Activated naive CD8-positive, alpha-beta T cell treated with anti-CD3 and anti-CD28 coated beads, Interleukin-2, amount 10 ng/mL, durations not matched to agents 7 days and 5 days (primary cell): Measurements from ENCODE around the gene ADCY1. TPM values are rescaled to one million over a fixed set of nuclear protein-coding genes. Genes with fewer than 3 reads are reported as not detected.
A peak's percentile ranks its signal among the peaks of the same experiment; 100 is the strongest.

Experiments used
- ATAC-seq: fragments of 150-1000 bp; cut with Tn5 transposase; one replicate; pipeline ENCODE4 v1.10.0; 2021; ENCODE audit warnings: low read depth, moderate library complexity
- POLR2A ChIA-PET: fragments of 350-600 bp; sonication (Branson Sonifier 250); formaldehyde crosslinking; loops from one replicate; lab custom pipeline; 2021; ENCODE audit warnings: antibody characterized with exemption; lab: Charles Lee
- DNase-seq: peaks from one replicate; pipeline ENCODE4 v3.0.0; 2021
- H3K27ac Mint-ChIP-seq: one replicate; pipeline ENCODE4 v1.8.0; 2022; ENCODE audit warnings: mild to moderate bottlenecking, mixed read lengths
- H3K27me3 Mint-ChIP-seq: one replicate; pipeline ENCODE4 v1.8.0; 2022; ENCODE audit warnings: mild to moderate bottlenecking, moderate library complexity, mixed read lengths
- H3K36me3 Mint-ChIP-seq: one replicate; pipeline ENCODE4 v1.8.0; 2021; ENCODE audit warnings: mild to moderate bottlenecking, mixed read lengths
- H3K4me1 Mint-ChIP-seq: one replicate; pipeline ENCODE4 v1.8.0; 2021; ENCODE audit warnings: mixed read lengths
- H3K4me3 Mint-ChIP-seq: one replicate; pipeline ENCODE4 v1.8.0; 2022; ENCODE audit warnings: mild to moderate bottlenecking, moderate library complexity, mixed read lengths
- H3K9me3 Mint-ChIP-seq: one replicate; pipeline ENCODE4 v1.8.0; 2021; ENCODE audit warnings: mixed read lengths
- total RNA-seq, 2 experiments: library from RNA; stranded (reverse); gene quantifications; one replicate each; pipeline ENCODE4 v1.2.3, GENCODE V29; 2021

The ADCY1 gene
- total RNA-seq, 2 experiments from 2014 or later: 0.03 to 0.14 TPM

DNA sequence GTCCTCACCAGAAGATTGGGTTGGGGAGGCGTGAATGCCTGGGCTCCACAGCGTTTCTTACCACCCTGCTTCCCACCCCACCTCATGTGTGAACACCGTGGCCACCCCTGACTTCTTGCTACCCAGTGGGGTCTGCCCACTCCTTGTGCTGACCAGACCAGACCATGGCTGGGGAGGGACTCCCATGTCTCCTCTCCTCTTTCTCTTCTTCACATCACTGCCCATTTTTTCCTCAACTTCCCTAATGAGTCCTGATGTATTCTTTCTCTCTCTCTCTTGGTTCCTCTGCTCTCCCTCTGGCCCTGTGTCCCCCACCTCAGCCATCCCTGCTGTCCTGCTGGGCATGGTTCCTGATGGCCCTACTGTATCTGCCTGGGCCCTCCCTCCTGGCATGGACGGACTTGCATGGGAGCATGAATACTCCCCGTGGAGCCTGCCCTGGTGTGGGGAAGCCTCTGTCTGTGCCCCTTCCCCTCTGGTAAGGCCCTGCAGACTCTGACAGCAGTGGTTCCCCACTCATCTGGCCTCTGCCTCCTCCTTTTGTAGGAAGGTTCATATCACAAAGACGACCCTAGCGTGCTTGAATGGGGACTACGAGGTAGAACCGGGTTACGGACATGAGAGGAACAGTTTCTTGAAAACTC, 85.5 kb downstream of the ADCY1 start:
- no peak overlapping the region for H3K4me3 Mint-ChIP-seq
- no peaks in the 10 kb centered on the region for H3K36me3 Mint-ChIP-seq
- H3K9me3 Mint-ChIP-seq: no peaks in the 10 kb centered on the region
- DNase-seq: no peak
- ATAC-seq: no peak
- POLR2A ChIA-PET: no interaction called here
- H3K27me3 Mint-ChIP-seq: no peaks in the 10 kb centered on the region
- H3K4me1 Mint-ChIP-seq: no peaks in the 10 kb centered on the region
- no peak overlapping the region for H3K27ac Mint-ChIP-seq

DNA sequence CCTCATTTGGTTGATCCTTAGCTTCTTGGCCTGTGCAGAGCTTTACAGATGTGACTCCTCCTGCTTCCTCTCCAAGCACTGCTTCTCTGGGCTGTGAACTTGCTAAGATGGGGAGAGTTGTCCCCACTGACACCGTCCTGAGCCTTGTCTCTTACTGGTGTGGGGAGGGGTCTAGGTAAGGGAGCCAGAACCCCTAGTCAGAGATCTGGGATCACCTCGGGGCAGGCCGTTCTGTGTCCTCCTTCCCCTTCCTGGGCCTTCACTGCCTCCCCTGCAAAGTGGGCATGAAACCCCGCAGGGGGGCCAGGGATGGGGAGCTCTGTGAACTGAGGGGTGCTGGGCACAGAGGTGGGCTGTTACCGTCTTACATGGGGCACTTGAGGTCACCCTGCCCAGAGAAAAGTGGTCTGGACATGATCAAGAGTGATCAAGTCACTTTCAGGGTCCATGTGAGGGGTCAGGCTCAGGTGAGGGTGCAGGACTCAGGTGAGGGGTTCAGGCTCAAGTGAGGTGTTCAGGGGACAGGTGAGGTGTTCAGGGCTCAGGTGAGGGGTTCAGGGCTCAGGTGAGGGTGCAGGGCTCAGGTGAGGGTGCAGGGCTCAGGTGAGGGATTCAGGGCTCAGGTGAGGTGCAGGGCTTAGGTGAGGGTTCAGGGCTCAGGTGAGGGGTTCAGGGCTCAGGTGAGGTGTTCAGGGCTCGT, 86.2 kb downstream of the ADCY1 start:
- ATAC-seq (no peak), DNase-seq (no peak)
- H3K27me3 Mint-ChIP-seq: no peaks in the 10 kb centered on the region
- no peaks in the 10 kb centered on the region for H3K4me1 Mint-ChIP-seq
- POLR2A ChIA-PET: no interaction called here
- no peaks in the 10 kb centered on the region for H3K36me3 Mint-ChIP-seq
- H3K4me3 Mint-ChIP-seq: no peak overlapping the region
- H3K27ac Mint-ChIP-seq: no peak overlapping the region
- no peaks in the 10 kb centered on the region for H3K9me3 Mint-ChIP-seq

DNA sequence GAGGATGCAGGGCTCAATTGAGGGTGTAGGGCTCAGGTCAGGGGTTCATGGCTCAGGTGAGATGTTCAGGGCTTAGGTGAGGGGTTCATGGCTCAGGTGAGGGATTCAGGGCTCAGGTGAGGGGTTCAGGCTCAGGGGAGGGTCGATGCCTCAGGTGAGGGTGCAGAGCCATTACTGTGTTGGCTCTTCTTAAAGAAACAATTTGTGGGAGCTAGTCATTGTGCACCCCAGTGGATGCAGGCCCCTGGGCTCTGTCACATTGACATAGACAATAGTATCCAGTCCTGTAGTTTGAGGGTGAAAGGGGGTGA, 86.7 kb downstream of the ADCY1 start:
- Mint-ChIP-seq H3K27me3 (no peaks in the 10 kb centered on the region), H3K9me3 (no peaks in the 10 kb centered on the region), H3K4me1 (no peaks in the 10 kb centered on the region), H3K4me3 (no peak overlapping the region), H3K27ac (no peak overlapping the region), H3K36me3 (no peaks in the 10 kb centered on the region)
- POLR2A ChIA-PET: no interaction called here
- no peak for ATAC-seq
- no peak for DNase-seq

DNA sequence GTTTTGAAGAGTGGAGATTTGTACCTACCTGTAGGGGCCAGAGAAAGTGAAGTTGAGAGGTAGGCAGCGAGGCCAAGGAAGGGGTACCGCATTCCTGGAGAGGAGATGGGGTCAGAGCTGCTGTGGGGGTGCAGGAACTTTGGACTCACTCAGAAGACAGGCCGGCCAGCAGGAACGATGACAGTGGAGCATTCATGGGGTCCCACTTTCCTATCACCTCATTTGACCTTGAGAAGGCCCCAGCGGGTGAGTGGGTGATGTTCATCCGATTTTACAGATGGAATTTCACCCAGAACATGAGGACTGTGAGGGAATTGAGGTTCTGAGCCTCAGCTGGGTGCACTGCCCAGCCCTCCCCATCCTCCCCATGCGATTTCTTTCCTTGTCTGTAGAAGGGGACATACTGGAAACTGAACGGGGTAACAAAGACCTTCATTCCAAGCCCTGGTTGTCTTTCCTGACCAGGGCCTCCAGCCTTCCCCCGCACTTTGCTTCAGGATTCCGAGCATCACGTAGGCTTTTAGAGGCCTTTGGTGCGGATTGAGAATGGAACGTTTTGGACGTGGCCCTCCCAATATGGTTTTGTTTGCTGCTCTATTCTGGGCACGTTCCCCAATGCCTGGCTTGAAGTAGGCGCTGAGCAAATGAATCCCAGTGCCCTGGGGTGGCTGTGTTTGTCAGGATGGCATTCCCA, 87.3 kb downstream of the ADCY1 start:
- Mint-ChIP-seq H3K27ac (no peak overlapping the region), H3K27me3 (no peaks in the 10 kb centered on the region), H3K36me3 (no peaks in the 10 kb centered on the region), H3K4me3 (no peak overlapping the region), H3K4me1 (no peaks in the 10 kb centered on the region), H3K9me3 (no peaks in the 10 kb centered on the region)
- DNase-seq (no peak), ATAC-seq (no peak)
- POLR2A ChIA-PET: no interaction called here

DNA sequence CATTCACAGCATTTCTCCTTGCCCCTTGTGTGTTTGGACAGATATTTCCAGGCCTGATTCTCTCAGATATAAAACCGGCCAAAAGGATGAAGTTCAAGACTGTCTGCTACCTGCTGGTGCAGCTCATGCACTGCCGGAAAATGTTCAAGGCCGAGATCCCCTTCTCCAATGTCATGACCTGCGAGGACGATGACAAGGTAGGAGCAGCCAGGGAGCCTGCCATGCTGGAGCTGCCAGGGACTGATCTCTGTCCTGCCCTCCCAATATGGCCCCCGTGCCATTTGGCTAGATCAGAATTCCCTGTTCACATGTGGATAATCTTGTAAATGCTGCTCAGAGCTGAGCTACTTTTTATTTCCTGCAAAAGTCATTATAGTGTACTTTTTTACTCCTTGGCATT, 87.8 kb downstream of the ADCY1 start:
- ATAC-seq: no peak
- Mint-ChIP-seq H3K27ac (no peak overlapping the region), H3K4me1 (no peaks in the 10 kb centered on the region), H3K27me3 (no peaks in the 10 kb centered on the region), H3K9me3 (peaks cover under 1% of the 10 kb centered on the region), H3K4me3 (no peak overlapping the region), H3K36me3 (no peaks in the 10 kb centered on the region)
- DNase-seq: no peak
- POLR2A ChIA-PET: no interaction called here

DNA sequence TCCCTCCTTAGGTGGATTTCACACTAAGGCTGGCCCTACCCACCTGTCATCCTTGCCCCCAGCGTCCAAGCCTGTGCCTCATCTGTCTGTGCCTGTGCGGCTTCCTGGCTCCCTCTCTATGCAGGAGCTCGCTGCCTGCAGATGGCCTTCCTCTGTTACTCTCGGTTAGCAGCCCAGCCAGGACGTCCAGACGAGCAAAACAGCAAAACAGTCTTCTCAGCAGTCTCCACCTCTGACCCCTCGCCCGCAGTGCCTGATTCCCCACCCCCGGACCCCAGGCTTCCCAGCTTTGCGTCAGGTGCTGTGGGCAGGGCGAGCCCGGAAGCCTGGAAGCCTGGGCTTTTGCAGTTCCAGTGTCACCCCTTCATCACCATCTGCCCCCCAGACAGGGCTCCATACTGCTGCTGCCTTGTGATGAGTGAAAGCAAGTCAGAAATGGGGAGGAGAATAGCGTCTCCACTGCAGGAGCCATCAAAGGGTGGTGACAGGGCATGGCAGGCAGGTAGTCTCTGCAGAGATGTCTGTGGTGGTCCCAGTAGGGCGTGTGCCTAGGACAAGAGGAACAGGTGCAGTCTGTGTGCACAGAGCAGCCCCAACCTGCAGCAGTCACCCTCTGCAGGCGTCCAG, 88.5 kb downstream of the ADCY1 start:
- DNase-seq: no peak

DNA sequence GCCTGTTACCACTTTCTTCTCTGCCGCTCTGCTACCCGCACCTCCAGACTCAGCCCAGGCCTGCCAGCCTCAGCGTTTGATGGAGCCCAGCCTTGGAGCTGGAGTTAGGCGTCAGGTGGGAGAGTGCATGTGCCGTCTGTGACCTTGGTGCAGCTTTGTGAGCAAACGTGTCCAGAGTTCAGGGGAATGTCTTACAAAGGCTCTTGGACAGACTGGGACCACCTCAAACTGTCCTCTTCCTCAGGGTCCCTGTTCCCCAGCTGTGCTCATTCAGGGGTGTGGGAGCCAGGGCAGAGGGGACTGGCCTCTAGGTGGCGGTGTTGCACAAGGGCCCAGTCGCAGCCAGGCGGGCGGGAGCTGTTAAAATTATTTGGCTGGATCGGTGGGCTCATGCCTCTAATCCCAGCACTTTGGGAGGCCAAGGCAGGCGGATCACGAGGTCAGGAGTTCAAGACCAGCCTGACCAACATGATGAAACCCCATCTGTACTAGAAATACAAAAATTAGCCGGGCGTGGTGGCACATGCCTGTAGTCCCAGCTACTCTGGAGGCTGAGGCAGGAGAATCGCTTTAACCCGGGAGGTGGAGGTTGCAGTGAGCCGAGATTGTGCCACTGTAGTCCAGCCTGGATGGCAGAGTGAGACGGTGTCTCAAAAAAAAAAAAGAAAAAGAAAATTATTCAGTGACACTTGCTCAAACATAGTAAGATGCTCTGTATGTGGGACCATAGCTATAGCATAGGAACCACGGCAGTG, 89.2 kb downstream of the ADCY1 start:
- Mint-ChIP-seq H3K27me3 (no peaks in the 10 kb centered on the region), H3K9me3 (peaks cover 1% of the 10 kb centered on the region), H3K36me3 (no peaks in the 10 kb centered on the region), H3K27ac (no peak overlapping the region), H3K4me1 (no peaks in the 10 kb centered on the region), H3K4me3 (no peak overlapping the region)
- no peak for ATAC-seq
- POLR2A ChIA-PET: no interaction called here
- DNase-seq: peak; percentile 56

More for the DNA sequence above, 88.5 kb downstream of the ADCY1 start:
- no peak for ATAC-seq
- Mint-ChIP-seq H3K27me3 (no peaks in the 10 kb centered on the region), H3K4me1 (no peaks in the 10 kb centered on the region), H3K4me3 (no peak overlapping the region), H3K9me3 (peaks cover 1% of the 10 kb centered on the region), H3K27ac (no peak overlapping the region), H3K36me3 (no peaks in the 10 kb centered on the region)
- POLR2A ChIA-PET: no interaction called here

DNA sequence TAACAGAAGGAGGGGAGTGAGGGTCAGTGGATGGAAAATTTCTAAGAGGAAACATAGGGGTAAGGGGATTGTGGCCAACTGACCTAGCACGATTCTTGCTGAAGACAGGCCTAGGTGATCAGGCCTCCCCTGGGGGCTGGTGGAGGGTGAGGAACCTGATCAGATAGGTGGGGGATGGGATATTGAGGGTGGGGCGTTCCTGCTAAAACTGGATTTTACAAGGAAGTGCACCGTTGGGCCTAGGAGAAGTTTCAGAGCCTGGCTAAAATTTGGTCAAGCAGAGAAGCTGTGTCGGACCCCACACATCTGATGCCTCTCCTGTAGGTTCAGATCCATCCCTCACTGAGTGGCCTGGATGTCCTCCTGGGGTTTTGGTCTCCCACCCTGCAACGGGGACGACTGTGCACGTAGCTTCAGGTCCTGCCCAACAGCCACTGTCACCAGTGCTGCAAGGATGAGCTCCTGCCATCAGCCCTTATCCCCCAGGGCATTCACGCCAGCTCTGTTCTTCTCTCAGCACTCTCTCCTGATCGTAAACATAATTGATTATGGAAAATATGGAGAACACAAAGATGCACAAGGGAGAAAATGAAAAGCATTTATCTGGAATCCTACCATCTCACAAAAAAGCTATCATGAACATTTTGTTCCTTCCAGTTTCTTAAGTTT, 89.9 kb downstream of the ADCY1 start:
- ATAC-seq: no peak
- no peaks in the 10 kb centered on the region for H3K4me1 Mint-ChIP-seq
- no peak overlapping the region for H3K27ac Mint-ChIP-seq
- DNase-seq: no peak
- POLR2A ChIA-PET: no interaction called here
- H3K4me3 Mint-ChIP-seq: no peak overlapping the region
- peaks cover 4% of the 10 kb centered on the region for H3K27me3 Mint-ChIP-seq
- H3K9me3 Mint-ChIP-seq: peaks cover 1% of the 10 kb centered on the region
- no peaks in the 10 kb centered on the region for H3K36me3 Mint-ChIP-seq

DNA sequence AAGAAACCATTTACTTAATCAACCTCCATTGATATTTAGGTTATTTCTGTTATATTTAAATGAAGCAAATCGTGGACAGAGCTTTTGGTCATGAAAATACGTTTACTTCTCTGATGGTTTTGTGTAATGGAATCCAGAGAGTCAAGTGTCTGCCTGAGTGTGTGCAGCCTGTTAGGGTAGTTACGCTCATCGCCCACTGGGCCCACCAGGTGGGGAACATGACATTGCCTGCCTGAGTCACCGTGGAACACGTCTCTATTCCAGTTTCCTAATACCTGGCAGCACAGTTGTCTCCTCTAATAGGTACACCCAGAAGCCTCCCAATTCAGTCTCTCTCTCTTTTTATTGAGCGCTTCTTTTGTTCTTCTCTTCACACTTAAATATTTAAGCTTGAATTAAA, 91.0 kb downstream of the ADCY1 start:
- Mint-ChIP-seq H3K9me3 (peaks cover 1% of the 10 kb centered on the region), H3K36me3 (no peaks in the 10 kb centered on the region), H3K27ac (no peak overlapping the region), H3K27me3 (peaks cover 6% of the 10 kb centered on the region), H3K4me1 (no peaks in the 10 kb centered on the region), H3K4me3 (no peak overlapping the region)
- ATAC-seq (no peak), DNase-seq (no peak)
- POLR2A ChIA-PET: no interaction called here

DNA sequence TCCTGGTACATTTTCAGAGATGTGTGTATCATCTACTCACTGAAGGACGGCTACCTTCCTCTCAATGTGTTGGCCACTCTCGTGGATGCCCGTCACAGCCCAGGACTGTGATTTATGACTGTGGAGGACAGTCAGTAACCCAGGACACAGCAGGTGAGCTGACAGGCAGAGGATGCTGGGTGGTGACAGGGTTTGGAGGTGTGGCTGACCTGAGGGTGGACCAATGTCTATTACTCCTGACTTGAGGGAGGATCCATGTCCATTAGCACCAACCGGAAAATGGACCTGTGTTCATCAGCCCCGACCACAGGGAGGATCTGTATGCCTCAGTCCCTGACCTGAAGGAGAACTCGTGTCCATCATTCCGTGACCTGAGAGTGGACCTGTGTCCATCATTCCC, 96.1 kb downstream of the ADCY1 start:
- DNase-seq: no peak
- POLR2A ChIA-PET: no interaction called here

DNA sequence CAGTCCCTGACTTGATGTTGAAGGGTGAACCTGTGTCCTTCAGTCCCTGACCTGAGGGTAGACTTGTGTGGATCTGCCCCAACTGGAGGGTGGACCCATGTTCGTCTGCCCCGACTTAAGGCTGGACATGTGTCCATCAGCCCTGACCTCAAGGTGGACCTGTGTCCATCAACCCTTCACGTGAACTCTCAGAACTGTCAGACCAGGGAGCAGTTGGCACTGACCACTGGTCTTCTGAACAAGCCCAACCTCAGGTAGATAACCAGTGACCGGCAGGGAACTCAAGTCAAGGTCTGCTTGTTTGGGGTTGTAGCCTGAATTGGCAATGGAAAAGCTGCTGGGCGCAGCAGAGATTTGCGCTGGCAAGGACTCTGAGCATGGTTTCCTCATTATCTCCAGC, 96.5 kb downstream of the ADCY1 start:
- POLR2A ChIA-PET: no interaction called here
- H3K4me3 Mint-ChIP-seq: no peak overlapping the region
- no peak for DNase-seq
- no peaks in the 10 kb centered on the region for H3K36me3 Mint-ChIP-seq
- H3K27ac Mint-ChIP-seq: no peak overlapping the region
- H3K9me3 Mint-ChIP-seq: peaks cover 4% of the 10 kb centered on the region
- peaks cover 34% of the 10 kb centered on the region for H3K27me3 Mint-ChIP-seq
- no peaks in the 10 kb centered on the region for H3K4me1 Mint-ChIP-seq
- ATAC-seq: no peak

More for the DNA sequence above, 96.1 kb downstream of the ADCY1 start:
- H3K4me1 Mint-ChIP-seq: no peaks in the 10 kb centered on the region
- H3K27ac Mint-ChIP-seq: no peak overlapping the region
- H3K27me3 Mint-ChIP-seq: peaks cover 33% of the 10 kb centered on the region
- no peak for ATAC-seq
- no peaks in the 10 kb centered on the region for H3K36me3 Mint-ChIP-seq
- no peak overlapping the region for H3K4me3 Mint-ChIP-seq
- H3K9me3 Mint-ChIP-seq: peaks cover 4% of the 10 kb centered on the region

DNA sequence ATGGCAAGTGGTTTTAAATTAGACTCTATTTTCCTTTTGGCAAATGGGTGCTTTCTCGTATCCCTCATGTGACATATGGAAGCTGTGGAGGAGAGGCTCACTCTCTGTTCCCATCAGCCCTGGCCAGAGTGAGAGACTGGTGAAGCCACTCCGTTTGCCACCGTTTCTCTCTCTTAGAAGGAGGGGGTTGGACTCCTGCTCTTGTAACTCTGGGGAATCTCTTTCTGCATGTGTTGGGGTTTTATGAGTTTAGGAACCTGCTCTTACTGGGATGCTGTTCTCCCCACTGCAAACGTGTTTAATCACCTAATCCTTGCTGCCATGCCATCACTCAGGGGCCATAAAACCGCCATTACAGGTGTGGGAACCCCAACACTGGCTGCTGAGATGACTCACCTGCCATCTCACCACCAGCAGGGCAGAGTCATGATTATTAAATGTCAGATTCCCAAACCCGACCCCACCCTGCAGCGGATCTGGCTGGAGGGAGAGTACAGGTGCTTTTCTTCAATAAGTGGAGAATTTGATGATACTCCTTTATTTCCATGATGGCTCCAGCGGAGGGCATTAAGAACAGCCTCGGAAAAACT, 103.2 kb downstream of the ADCY1 start:
- Mint-ChIP-seq H3K27ac (no peak overlapping the region), H3K36me3 (no peaks in the 10 kb centered on the region), H3K27me3 (peaks cover 28% of the 10 kb centered on the region), H3K9me3 (peaks cover 3% of the 10 kb centered on the region), H3K4me3 (no peak overlapping the region), H3K4me1 (no peaks in the 10 kb centered on the region)
- no peak for ATAC-seq
- POLR2A ChIA-PET: no interaction called here
- no peak for DNase-seq
